T-helper 17 cell (primary cell): ENCODE data around the gene SLC25A1. TPM values are rescaled to one million over a fixed set of nuclear protein-coding genes. Genes with fewer than 3 reads are reported as not detected.
"Not testable (repeated sequence)": the region's sequence is repeated elsewhere in the genome, so short reads cannot be mapped to it uniquely, and the experiment has no call there.

Source experiments
- ATAC-seq: fragments of 150-1000 bp; cut with Tn5 transposase; 2 replicates; pipeline ENCODE4 v1.10.0; 2021; ENCODE audit warnings: mild to moderate bottlenecking, moderate library complexity
- DNase-seq, 3 donors: peaks; one replicate each; pipeline versions ENCODE4 v3.0.0 to v3.0.0-alpha.2; 2020 to 2021
- H3K9me3 ChIP-seq: one replicate; pipeline ENCODE4 v1.7.0; 2013; ENCODE audit warnings: low read length, mild to moderate bottlenecking; ENCODE audit not compliant: control insufficient read depth, poor library complexity, severe bottlenecking
- H3K27ac Mint-ChIP-seq: one replicate; pipeline ENCODE4 v1.8.0; 2022; ENCODE audit warnings: mild to moderate bottlenecking, moderate library complexity, mixed read lengths
- H3K27me3 Mint-ChIP-seq: one replicate; pipeline ENCODE4 v1.8.0; 2022; ENCODE audit warnings: mixed read lengths
- H3K36me3 Mint-ChIP-seq: one replicate; pipeline ENCODE4 v1.8.0; 2022; ENCODE audit warnings: low read depth, mixed read lengths
- H3K4me1 Mint-ChIP-seq: one replicate; pipeline ENCODE4 v1.8.0; 2022; ENCODE audit warnings: mild to moderate bottlenecking, mixed read lengths
- H3K4me3 Mint-ChIP-seq: one replicate; pipeline ENCODE4 v1.8.0; 2022; ENCODE audit warnings: mild to moderate bottlenecking, moderate library complexity, mixed read lengths
- total RNA-seq, 4 donors: library from RNA in 2 of 4; stranded (reverse) in 2 of 4; gene quantifications; one replicate each; pipeline ENCODE4 v1.2.3 and lab custom pipeline; 2022 to 2026

SLC25A1 gene
- total RNA-seq, 2 donors from 2014 or later: 18.4 to 21.3 TPM

- Mint-ChIP-seq H3K36me3 (peaks cover 6% of the 10 kb centered on the region), H3K27ac (no peak overlapping the region), H3K4me3 (no peak overlapping the region), H3K4me1 (peaks cover 31% of the 10 kb centered on the region), H3K27me3 (peaks cover 10% of the 10 kb centered on the region)
- ATAC-seq (no peak), DNase-seq (no peak)
- H3K9me3 ChIP-seq: no peaks in the 10 kb centered on the region
Measured at GRCh38 chr22:19174106-19175025, 4.2 kb downstream of the SLC25A1 start.

GRCh38 chr22:19173047-19174035 lies 5.2 kb downstream of the SLC25A1 start:
- DNase-seq (no peak), ATAC-seq (no peak)
- peaks cover 13% of the 10 kb centered on the region for H3K36me3 Mint-ChIP-seq
- peak overlapping the region; percentile 86 for H3K27ac Mint-ChIP-seq
- peak overlapping the region; percentile 95 for H3K4me3 Mint-ChIP-seq
- H3K9me3 ChIP-seq: no peaks in the 10 kb centered on the region
- peaks cover 20% of the 10 kb centered on the region for H3K27me3 Mint-ChIP-seq
- H3K4me1 Mint-ChIP-seq: peaks cover 34% of the 10 kb centered on the region

- H3K9me3 ChIP-seq: no peaks in the 10 kb centered on the region
- ATAC-seq (no peak), DNase-seq (no peak)
- H3K27me3 Mint-ChIP-seq: peaks cover 29% of the 10 kb centered on the region
- H3K4me1 Mint-ChIP-seq: peaks cover 34% of the 10 kb centered on the region
- peak overlapping the region; percentile 86 for H3K27ac Mint-ChIP-seq
- H3K4me3 Mint-ChIP-seq: peak overlapping the region; percentile 95
- peaks cover 15% of the 10 kb centered on the region for H3K36me3 Mint-ChIP-seq
Measured at GRCh38 chr22:19172213-19173046, 6.1 kb downstream of the SLC25A1 start.

GRCh38 chr22:19169947-19170318 lies 8.6 kb downstream of the SLC25A1 start:
- Mint-ChIP-seq H3K4me3 (no peak overlapping the region), H3K27me3 (peaks cover 41% of the 10 kb centered on the region), H3K4me1 (peaks cover 32% of the 10 kb centered on the region), H3K36me3 (peaks cover 15% of the 10 kb centered on the region), H3K27ac (peak overlapping the region; percentile 86)
- no peak for ATAC-seq
- no peak for DNase-seq
- H3K9me3 ChIP-seq: no peaks in the 10 kb centered on the region

- peaks cover 32% of the 10 kb centered on the region for H3K4me1 Mint-ChIP-seq
- no peak for DNase-seq
- ATAC-seq: no peak
- peaks cover 15% of the 10 kb centered on the region for H3K36me3 Mint-ChIP-seq
- no peaks in the 10 kb centered on the region for H3K9me3 ChIP-seq
- peaks cover 46% of the 10 kb centered on the region for H3K27me3 Mint-ChIP-seq
- H3K4me3 Mint-ChIP-seq: peak overlapping the region; percentile 79
- no peak overlapping the region for H3K27ac Mint-ChIP-seq
Measured at GRCh38 chr22:19169002-19169946, 9.3 kb downstream of the SLC25A1 start.

GRCh38 chr22:19168088-19168890 lies 10.2 kb downstream of the SLC25A1 start:
- peaks cover 29% of the 10 kb centered on the region for H3K4me1 Mint-ChIP-seq
- peaks cover 15% of the 10 kb centered on the region for H3K36me3 Mint-ChIP-seq
- ATAC-seq (no peak), DNase-seq (no peak)
- H3K9me3 ChIP-seq: no peaks in the 10 kb centered on the region
- peak overlapping the region; percentile 79 for H3K4me3 Mint-ChIP-seq
- H3K27me3 Mint-ChIP-seq: peaks cover 46% of the 10 kb centered on the region
- no peak overlapping the region for H3K27ac Mint-ChIP-seq

GRCh38 chr22:19167106-19167869 lies 11.2 kb downstream of the SLC25A1 start:
- ATAC-seq: no peak
- no peak overlapping the region for H3K27ac Mint-ChIP-seq
- H3K4me1 Mint-ChIP-seq: peaks cover 20% of the 10 kb centered on the region
- H3K4me3 Mint-ChIP-seq: no peak overlapping the region
- no peaks in the 10 kb centered on the region for H3K9me3 ChIP-seq
- peaks cover 15% of the 10 kb centered on the region for H3K36me3 Mint-ChIP-seq
- DNase-seq: no peak
- H3K27me3 Mint-ChIP-seq: peaks cover 46% of the 10 kb centered on the region

- Mint-ChIP-seq H3K4me1 (peaks cover 15% of the 10 kb centered on the region), H3K27me3 (peaks cover 46% of the 10 kb centered on the region), H3K27ac (no peak overlapping the region), H3K36me3 (peaks cover 15% of the 10 kb centered on the region), H3K4me3 (no peak overlapping the region)
- no peaks in the 10 kb centered on the region for H3K9me3 ChIP-seq
- ATAC-seq (no peak), DNase-seq (no peak)
Measured at GRCh38 chr22:19166421-19166820, 12.1 kb downstream of the SLC25A1 start.

- ATAC-seq (no peak), DNase-seq (no peak)
- peaks cover 51% of the 10 kb centered on the region for H3K27me3 Mint-ChIP-seq
- H3K27ac Mint-ChIP-seq: no peak overlapping the region
- H3K36me3 Mint-ChIP-seq: peaks cover 8% of the 10 kb centered on the region
- no peaks in the 10 kb centered on the region for H3K9me3 ChIP-seq
- peaks cover 6% of the 10 kb centered on the region for H3K4me1 Mint-ChIP-seq
- no peak overlapping the region for H3K4me3 Mint-ChIP-seq
Measured at GRCh38 chr22:19164425-19164824, 14.1 kb downstream of the SLC25A1 start.

- H3K27me3 Mint-ChIP-seq: peaks cover 34% of the 10 kb centered on the region
- ATAC-seq: not testable (repeated sequence)
Measured at GRCh38 chr22:19158649-19159048, 19.9 kb downstream of the SLC25A1 start.

GRCh38 chr22:19156109-19156508 lies 22.4 kb downstream of the SLC25A1 start:
- H3K4me3 Mint-ChIP-seq, H3K4me1 Mint-ChIP-seq, H3K27ac Mint-ChIP-seq, H3K9me3 ChIP-seq, H3K36me3 Mint-ChIP-seq, DNase-seq, ATAC-seq: not testable (repeated sequence)
- H3K27me3 Mint-ChIP-seq: peaks cover 51% of the 10 kb centered on the region

More at GRCh38 chr22:19158649-19159048, 19.9 kb downstream of the SLC25A1 start:
- not testable (repeated sequence) for H3K9me3 ChIP-seq, H3K27ac Mint-ChIP-seq, DNase-seq, H3K36me3 Mint-ChIP-seq, H3K4me1 Mint-ChIP-seq, H3K4me3 Mint-ChIP-seq
